ENCODE results near the gene FLCN.
"Not testable (repeated sequence)": the region's sequence is repeated elsewhere in the genome, so short reads cannot be mapped to it uniquely, and the experiment has no call there.

FLCN gene

DNA sequence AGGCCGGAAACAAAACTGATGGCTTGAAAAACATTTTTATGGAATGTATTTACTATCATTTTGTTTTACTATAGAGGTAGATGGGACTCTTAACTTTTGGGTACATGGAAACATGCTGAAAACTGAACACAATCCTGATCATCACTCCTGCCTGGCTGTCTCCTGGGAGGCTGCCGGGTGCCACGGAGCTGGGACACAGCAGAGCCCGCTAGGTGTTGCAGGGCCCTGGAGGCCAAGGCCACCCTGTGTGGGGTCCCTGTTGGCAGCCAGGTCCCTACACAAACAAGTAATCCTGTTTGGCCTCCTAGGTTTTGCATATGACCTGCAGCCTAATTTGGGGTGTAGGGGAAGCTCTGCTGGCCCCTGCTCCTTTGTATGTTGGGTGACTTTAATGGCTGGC, 48.4 kb downstream of the FLCN start:
- in situ Hi-C loops (cut with HindIII; ENCODE audit: low sequenced_read_pairs), result no loop called here

- in situ Hi-C loops (cut with HindIII; ENCODE audit: low sequenced_read_pairs), result no loop called here
Measured at GRCh38 chr17:17186551-17187505, 50.1 kb downstream of the FLCN start.

DNA sequence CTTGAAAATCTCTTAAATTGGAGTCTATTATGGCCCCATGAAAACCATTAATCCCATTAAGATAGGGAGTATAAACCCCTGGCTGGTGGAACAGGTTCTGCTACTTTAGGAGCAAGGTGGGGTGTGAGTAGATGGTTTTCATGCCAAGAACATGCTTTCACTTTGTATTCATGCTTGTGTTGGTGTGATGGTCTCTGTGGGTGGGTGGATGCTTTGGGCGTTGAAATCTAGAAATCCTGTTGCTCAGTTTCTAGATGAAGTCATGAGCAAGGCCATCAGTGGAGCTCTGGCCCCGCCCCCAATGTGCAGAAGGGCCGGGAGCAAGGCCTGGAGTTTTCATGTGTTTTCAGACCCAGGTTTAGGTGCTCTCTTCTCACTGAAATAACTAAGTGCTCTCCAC, 50.9 kb downstream of the FLCN start:
- in situ Hi-C loops (cut with HindIII; ENCODE audit: low sequenced_read_pairs), result no loop called here

GRCh38 chr17:17184985-17185757, 51.8 kb downstream of the FLCN start:
- in situ Hi-C loops (cut with HindIII; ENCODE audit: low sequenced_read_pairs), result not testable (repeated sequence)

- in situ Hi-C loops (cut with HindIII; ENCODE audit: low sequenced_read_pairs), result no loop called here
Measured at GRCh38 chr17:17183744-17184143, 53.2 kb downstream of the FLCN start.

- in situ Hi-C loops (cut with HindIII; ENCODE audit: low sequenced_read_pairs), result no loop called here
Measured at GRCh38 chr17:17182598-17183136, 54.3 kb downstream of the FLCN start.

GRCh38 chr17:17181666-17182597, 55.0 kb downstream of the FLCN start:
- in situ Hi-C loops (cut with HindIII; ENCODE audit: low sequenced_read_pairs), result no loop called here

- in situ Hi-C loops (cut with HindIII; ENCODE audit: low sequenced_read_pairs), result no loop called here
Measured at GRCh38 chr17:17180741-17181525, 56.0 kb downstream of the FLCN start.

GRCh38 chr17:17180141-17180603, 56.8 kb downstream of the FLCN start:
- in situ Hi-C loops (cut with HindIII; ENCODE audit: low sequenced_read_pairs), result no loop called here

DNA sequence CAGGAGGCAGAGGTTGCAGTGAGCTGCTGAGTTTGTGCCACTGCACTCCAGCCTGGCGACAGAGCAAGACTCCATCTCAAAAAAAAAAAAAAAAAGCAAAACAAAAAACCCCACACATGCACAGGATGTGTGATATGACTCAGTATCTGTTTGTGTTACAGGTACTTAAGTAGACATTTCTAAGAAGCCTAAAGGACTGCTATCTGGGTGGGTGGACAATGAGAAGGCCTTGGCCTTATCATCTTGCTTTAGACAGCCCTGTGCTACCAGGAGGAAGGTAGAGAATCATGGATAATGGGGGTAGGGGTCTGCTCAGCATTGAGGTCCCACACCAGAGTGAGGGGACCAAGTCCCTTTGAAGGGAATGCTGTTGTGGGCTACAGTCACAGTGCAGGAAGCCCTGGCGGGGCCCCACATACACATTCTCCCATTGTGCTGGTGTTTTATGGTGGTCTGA, 57.6 kb downstream of the FLCN start:
- in situ Hi-C loops (cut with HindIII; ENCODE audit: low sequenced_read_pairs), result no loop called here

DNA sequence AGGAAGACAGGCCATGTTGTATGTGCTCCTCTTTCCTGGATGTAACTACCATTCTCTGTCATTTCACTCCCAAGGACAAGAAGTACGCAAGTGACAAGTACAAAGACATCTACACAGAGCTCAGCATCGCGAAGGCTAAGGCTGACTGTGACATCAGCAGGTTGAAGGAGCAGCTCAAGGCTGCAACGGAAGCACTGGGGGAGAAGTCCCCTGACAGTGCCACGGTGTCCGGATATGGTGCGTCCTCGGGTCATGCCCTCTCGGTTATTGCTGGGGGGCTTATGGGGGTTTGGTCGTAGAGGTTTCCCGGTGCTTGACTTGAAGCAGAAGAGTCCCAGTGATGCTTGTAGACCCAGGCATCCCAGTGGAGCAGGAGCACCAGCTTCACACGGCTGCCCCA, 59.8 kb downstream of the FLCN start:
- in situ Hi-C loops (cut with HindIII; ENCODE audit: low sequenced_read_pairs), result no loop called here

DNA sequence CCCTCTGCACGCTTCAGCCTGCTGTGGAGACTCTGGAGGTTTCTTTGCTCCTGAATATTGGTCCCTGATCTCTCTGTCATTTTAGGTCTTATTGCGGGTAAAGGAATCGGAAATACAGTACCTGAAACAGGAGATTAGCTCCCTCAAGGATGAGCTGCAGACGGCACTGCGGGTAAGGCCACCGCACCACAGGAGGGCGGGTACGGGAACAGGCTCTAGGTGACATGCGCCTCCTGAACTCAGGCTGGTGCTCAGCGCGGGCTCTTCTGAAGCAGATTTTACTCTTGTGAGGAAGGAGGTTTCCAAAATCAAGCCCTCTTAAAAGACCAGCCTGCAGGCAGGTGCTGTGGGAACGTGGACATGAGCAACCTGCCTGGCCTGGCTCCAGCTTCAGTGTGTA, 60.6 kb downstream of the FLCN start:
- in situ Hi-C loops (cut with HindIII; ENCODE audit: low sequenced_read_pairs), result no loop called here

GRCh38 chr17:17175917-17176316, 61.1 kb downstream of the FLCN start:
- in situ Hi-C loops (cut with HindIII; ENCODE audit: low sequenced_read_pairs), result no loop called here

GRCh38 chr17:17175340-17175739, 61.6 kb downstream of the FLCN start:
- in situ Hi-C loops (cut with HindIII; ENCODE audit: low sequenced_read_pairs), result no loop called here

DNA sequence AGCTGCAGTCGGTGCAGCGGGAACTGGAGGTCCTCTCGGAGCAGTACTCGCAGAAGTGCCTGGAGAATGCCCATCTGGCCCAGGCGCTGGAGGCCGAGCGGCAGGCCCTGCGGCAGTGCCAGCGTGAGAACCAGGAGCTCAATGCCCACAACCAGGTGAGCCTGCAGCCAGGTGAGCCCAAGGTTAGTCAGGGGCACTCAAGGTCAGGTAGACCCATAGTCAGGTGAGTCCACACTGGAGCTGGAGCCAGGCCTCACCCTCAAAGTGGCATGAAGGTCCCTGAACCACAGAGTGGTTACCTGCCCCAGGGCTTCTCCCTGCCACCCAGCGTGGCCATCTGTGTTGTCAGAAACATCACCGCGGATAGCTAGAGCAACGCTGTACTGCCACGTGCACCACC, 63.0 kb downstream of the FLCN start:
- in situ Hi-C loops (cut with HindIII; ENCODE audit: low sequenced_read_pairs), result no loop called here

DNA sequence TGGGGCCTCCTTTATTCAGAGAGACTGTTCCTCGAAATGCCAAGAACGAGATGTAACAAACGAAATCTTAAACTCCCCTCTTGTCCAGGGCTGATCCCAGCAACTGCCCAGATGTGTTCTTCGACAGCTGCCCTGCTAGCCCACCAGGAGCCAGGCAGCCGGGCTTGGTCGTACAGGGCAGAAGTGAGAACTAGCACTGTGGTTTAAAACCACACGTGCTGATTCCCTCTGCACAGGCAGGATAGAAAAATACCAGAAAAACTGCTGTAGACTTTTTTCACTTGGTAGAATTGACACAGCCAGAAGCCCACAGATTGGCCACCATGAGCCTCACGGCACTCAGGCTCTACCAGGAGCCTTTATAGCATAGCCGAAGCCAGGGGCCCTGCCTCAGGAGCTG, 64.0 kb downstream of the FLCN start:
- in situ Hi-C loops (cut with HindIII; ENCODE audit: low sequenced_read_pairs), result no loop called here

- in situ Hi-C loops (cut with HindIII; ENCODE audit: low sequenced_read_pairs), result no loop called here
Measured at GRCh38 chr17:17172001-17172939, 64.7 kb downstream of the FLCN start.

- in situ Hi-C loops (cut with HindIII; ENCODE audit: low sequenced_read_pairs), result no loop called here
Measured at GRCh38 chr17:17171186-17171585, 65.8 kb downstream of the FLCN start.

Data from DLD1 (cell line).